Activated CD4-positive, alpha-beta T cell treated with anti-CD3 and anti-CD28 coated beads for 48 hours (primary cell): Measurements from ENCODE around the gene STON2.

ENCODE experiments used
- DNase-seq: peaks from one replicate; pipeline ENCODE4 v3.0.0-alpha.2; 2020

The STON2 gene

GRCh38 chr14:81329640-81330381 is 70.3 kb downstream of the STON2 start:
- DNase-seq = no peak

GRCh38 chr14:81326451-81326850 is 73.7 kb downstream of the STON2 start:
- no peak for DNase-seq

GRCh38 chr14:81324011-81324410 is 76.1 kb downstream of the STON2 start:
- no peak for DNase-seq

GRCh38 chr14:81323093-81323492 is 77.0 kb downstream of the STON2 start:
- no peak for DNase-seq

- no peak for DNase-seq
Observed at GRCh38 chr14:81319946-81320345, 80.2 kb downstream of the STON2 start.

GRCh38 chr14:81319314-81319713 is 80.8 kb downstream of the STON2 start:
- DNase-seq = no peak

- no peak for DNase-seq
Observed at GRCh38 chr14:81315341-81315740, 84.8 kb downstream of the STON2 start.

GRCh38 chr14:81314443-81315175 is 85.5 kb downstream of the STON2 start:
- DNase-seq = no peak

GRCh38 chr14:81313775-81314429 is 86.2 kb downstream of the STON2 start:
- no peak for DNase-seq

GRCh38 chr14:81313200-81313599 is 86.9 kb downstream of the STON2 start:
- DNase-seq = no peak

- DNase-seq = no peak
Observed at GRCh38 chr14:81312289-81312876, 87.7 kb downstream of the STON2 start.

- DNase-seq = no peak
Observed at GRCh38 chr14:81311778-81312177, 88.3 kb downstream of the STON2 start.

- no peak for DNase-seq
Observed at GRCh38 chr14:81311141-81311540, 89.0 kb downstream of the STON2 start.

GRCh38 chr14:81310606-81311005 is 89.5 kb downstream of the STON2 start:
- no peak for DNase-seq

GRCh38 chr14:81309511-81309910 is 90.6 kb downstream of the STON2 start:
- DNase-seq = no peak

- DNase-seq = no peak
Observed at GRCh38 chr14:81305743-81306142, 94.4 kb downstream of the STON2 start.

- DNase-seq = no peak
Observed at GRCh38 chr14:81305065-81305464, 95.1 kb downstream of the STON2 start.

GRCh38 chr14:81303258-81303935 is 96.7 kb downstream of the STON2 start:
- DNase-seq = peak; percentile 73

GRCh38 chr14:81302638-81303037 is 97.5 kb downstream of the STON2 start:
- no peak for DNase-seq

- DNase-seq = no peak
Observed at GRCh38 chr14:81301813-81302212, 98.3 kb downstream of the STON2 start.

GRCh38 chr14:81301371-81301770 is 98.8 kb downstream of the STON2 start:
- no peak for DNase-seq

- DNase-seq = no peak
Observed at GRCh38 chr14:81298911-81299310, 101.2 kb downstream of the STON2 start.

GRCh38 chr14:81298122-81298521 is 102.0 kb downstream of the STON2 start:
- no peak for DNase-seq
